ENCODE results near the gene MEF2C. TPM values are rescaled to one million over a fixed set of nuclear protein-coding genes. Genes with fewer than 3 reads are reported as not detected.

The MEF2C gene
- polyA plus RNA-seq, 1 donor, result 14.4 TPM

DNA sequence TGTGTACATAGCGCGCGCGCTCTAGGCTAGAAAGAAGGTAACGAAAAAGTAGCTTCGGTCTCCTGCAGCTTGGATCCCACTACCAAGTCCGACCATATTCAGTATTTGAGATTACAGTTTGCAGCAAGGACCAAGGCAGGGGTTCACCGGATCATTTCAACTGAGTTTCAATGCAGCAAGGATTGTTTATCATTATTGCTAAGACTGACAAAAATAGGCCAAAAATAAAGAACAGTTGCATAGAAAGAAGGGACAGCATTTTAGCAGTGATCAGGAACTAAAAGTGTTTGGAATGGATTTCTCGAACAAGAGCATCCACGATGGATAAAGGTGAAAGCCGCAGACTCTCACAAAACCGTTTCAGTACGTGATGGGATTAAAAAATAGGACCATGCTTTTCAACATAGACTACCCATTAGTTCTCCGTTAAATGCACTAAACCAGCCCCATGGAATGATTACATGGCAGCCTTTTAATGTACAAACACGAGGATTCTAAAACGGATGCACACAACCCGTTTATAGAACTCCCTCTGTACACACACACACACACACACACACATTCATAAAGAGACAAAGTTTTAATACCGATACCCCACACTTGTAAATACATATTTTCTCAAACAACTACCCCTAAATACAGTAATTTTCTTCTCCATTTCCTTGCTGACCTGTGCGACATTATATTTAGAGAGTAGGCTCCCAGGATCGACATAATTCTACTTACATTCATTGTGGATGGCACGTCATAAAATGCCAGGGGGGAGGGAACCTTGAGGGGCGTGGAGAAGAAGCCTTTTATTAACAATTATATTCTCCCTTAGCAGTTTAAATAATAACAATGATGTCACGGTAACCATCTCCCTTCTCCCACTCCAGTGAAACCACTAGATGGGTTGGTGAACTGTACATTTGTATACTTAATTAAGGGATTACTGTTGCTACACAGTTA, 197.1 kb downstream of the MEF2C start:
- Histone ChIP-seq H3K4me1 (ENCODE audit: control insufficient read depth, insufficient read depth, low read length) (peaks cover 4% of the 10 kb centered on the region), H3K4me3 (ENCODE audit: low read length) (no peak overlapping the region), H3K9me3 (ENCODE audit: control insufficient read depth, low read depth, low read length) (peaks cover 17% of the 10 kb centered on the region), H3K36me3 (ENCODE audit: control insufficient read depth, insufficient read depth, low read length) (no peaks in the 10 kb centered on the region), H3K27me3 (ENCODE audit: control insufficient read depth, insufficient read depth, low read length) (peaks cover 99% of the 10 kb centered on the region), H3K27ac (ENCODE audit: low read length) (no peak overlapping the region)
- 10% methylated on average over 2 of the region's 23 CpGs for WGBS (ENCODE audit: insufficient coverage, low lambda C conversion rate)
- DNase-seq, result no peak

DNA sequence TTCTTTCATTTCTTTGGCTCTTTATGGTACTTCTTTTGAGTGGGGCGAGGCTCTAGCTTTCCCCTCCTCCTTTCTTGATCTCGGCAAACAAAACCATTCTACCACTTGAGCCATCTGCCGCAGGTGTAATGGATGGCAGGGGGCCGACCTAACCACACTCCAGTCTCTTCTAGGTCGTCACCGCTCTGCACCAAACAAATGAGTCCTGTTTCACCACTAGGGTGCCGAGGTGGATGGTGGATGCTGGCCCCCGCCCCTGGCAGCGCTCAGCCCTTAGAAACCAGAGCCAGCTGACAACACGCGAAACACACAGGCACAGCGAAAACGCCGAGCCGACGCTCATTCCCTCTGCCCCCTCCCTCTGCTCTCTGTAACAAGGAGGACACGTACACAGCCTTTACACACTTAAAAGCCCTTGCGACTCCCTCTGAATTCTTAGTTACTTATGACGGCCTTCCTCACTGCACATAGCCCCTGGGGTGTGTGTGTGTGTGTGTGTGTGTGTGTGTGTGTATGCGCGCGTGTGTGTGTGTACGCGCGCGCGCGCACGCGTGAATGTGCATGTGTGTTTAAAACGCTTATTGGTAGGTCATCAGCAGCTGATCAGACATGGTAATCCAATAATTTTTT, 199.4 kb downstream of the MEF2C start:
- 0% methylated on average over 1 of the region's 31 CpGs for WGBS (ENCODE audit: insufficient coverage, low lambda C conversion rate)

GRCh38 chr5:88682881-88683361, 200.1 kb downstream of the MEF2C start:
- Histone ChIP-seq H3K9me3 (ENCODE audit: control insufficient read depth, low read depth, low read length) (peaks cover 11% of the 10 kb centered on the region), H3K27me3 (ENCODE audit: control insufficient read depth, insufficient read depth, low read length) (peaks cover 98% of the 10 kb centered on the region), H3K27ac (ENCODE audit: low read length) (no peak overlapping the region), H3K4me3 (ENCODE audit: low read length) (no peak overlapping the region), H3K4me1 (ENCODE audit: control insufficient read depth, insufficient read depth, low read length) (no peaks in the 10 kb centered on the region), H3K36me3 (ENCODE audit: control insufficient read depth, insufficient read depth, low read length) (no peaks in the 10 kb centered on the region)
- WGBS (ENCODE audit: insufficient coverage, low lambda C conversion rate), result 20% methylated on average over 1 of the region's 5 CpGs
- DNase-seq, result no peak

More for the DNA sequence above, 199.4 kb downstream of the MEF2C start:
- Histone ChIP-seq H3K4me3 (ENCODE audit: low read length) (no peak overlapping the region), H3K4me1 (ENCODE audit: control insufficient read depth, insufficient read depth, low read length) (no peaks in the 10 kb centered on the region), H3K9me3 (ENCODE audit: control insufficient read depth, low read depth, low read length) (peaks cover 11% of the 10 kb centered on the region), H3K27ac (ENCODE audit: low read length) (no peak overlapping the region), H3K36me3 (ENCODE audit: control insufficient read depth, insufficient read depth, low read length) (no peaks in the 10 kb centered on the region), H3K27me3 (ENCODE audit: control insufficient read depth, insufficient read depth, low read length) (peaks cover 99% of the 10 kb centered on the region)
- no peak for DNase-seq

GRCh38 chr5:88682131-88682530, 200.9 kb downstream of the MEF2C start:
- H3K27me3 ChIP-seq (ENCODE audit: control insufficient read depth, insufficient read depth, low read length), result peaks cover 98% of the 10 kb centered on the region
- no CpG with 5 or more reads among the region's 1 CpG for WGBS (ENCODE audit: insufficient coverage, low lambda C conversion rate)

DNA sequence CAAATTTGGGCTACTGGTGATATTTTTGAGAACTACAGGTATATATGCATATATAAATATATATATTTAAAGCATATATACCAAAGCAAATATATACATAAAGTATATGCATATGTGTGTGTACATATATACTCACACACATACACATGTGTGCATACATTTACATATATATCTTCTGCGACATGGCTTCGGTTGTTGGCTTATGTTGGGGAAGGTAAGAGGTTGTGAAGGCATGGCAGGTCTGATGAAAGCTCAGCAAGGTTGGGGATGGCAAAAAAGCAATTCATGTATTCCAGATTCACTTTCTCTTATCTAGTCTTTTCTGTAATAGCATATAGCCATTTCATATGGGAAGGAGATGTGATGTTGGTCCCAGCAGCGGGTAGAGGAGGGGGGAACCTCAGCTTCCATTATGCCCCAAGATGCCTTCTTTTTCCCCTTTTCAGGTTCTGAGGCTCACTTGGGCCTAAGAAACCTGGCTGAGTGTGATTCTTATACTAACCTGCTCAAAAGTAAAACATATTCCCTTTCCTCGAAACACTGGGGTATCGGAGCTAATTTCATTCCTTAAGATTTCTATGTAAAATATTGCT, 201.7 kb downstream of the MEF2C start:
- peaks cover 11% of the 10 kb centered on the region for H3K9me3 ChIP-seq (ENCODE audit: control insufficient read depth, low read depth, low read length)
- H3K27me3 ChIP-seq (ENCODE audit: control insufficient read depth, insufficient read depth, low read length), result peaks cover 98% of the 10 kb centered on the region
- no peaks in the 10 kb centered on the region for H3K4me1 ChIP-seq (ENCODE audit: control insufficient read depth, insufficient read depth, low read length)
- H3K4me3 ChIP-seq (ENCODE audit: low read length), result no peak overlapping the region
- H3K36me3 ChIP-seq (ENCODE audit: control insufficient read depth, insufficient read depth, low read length), result no peaks in the 10 kb centered on the region
- H3K27ac ChIP-seq (ENCODE audit: low read length), result no peak overlapping the region
- 0% methylated on average over 1 of the region's 5 CpGs for WGBS (ENCODE audit: insufficient coverage, low lambda C conversion rate)
- DNase-seq, result no peak

More at GRCh38 chr5:88682131-88682530, 200.9 kb downstream of the MEF2C start:
- H3K27ac ChIP-seq (ENCODE audit: low read length), result no peak overlapping the region
- no peak for DNase-seq
- H3K36me3 ChIP-seq (ENCODE audit: control insufficient read depth, insufficient read depth, low read length), result no peaks in the 10 kb centered on the region
- no peak overlapping the region for H3K4me3 ChIP-seq (ENCODE audit: low read length)
- no peaks in the 10 kb centered on the region for H3K4me1 ChIP-seq (ENCODE audit: control insufficient read depth, insufficient read depth, low read length)
- peaks cover 11% of the 10 kb centered on the region for H3K9me3 ChIP-seq (ENCODE audit: control insufficient read depth, low read depth, low read length)

- WGBS (ENCODE audit: insufficient coverage, low lambda C conversion rate), result no CpG with 5 or more reads among the region's 61 CpGs
- Histone ChIP-seq H3K27ac (ENCODE audit: low read length) (no peak overlapping the region), H3K9me3 (ENCODE audit: control insufficient read depth, low read depth, low read length) (peaks cover 14% of the 10 kb centered on the region), H3K4me3 (ENCODE audit: low read length) (peak overlapping the region; percentile 32), H3K36me3 (ENCODE audit: control insufficient read depth, insufficient read depth, low read length) (no peaks in the 10 kb centered on the region), H3K27me3 (ENCODE audit: control insufficient read depth, insufficient read depth, low read length) (peaks cover 98% of the 10 kb centered on the region), H3K4me1 (ENCODE audit: control insufficient read depth, insufficient read depth, low read length) (peaks cover 3% of the 10 kb centered on the region)
- peak; percentile 46 to 70 for DNase-seq
These were observed 202.5 kb downstream of the MEF2C start for GRCh38 chr5:88680253-88681132.

DNA sequence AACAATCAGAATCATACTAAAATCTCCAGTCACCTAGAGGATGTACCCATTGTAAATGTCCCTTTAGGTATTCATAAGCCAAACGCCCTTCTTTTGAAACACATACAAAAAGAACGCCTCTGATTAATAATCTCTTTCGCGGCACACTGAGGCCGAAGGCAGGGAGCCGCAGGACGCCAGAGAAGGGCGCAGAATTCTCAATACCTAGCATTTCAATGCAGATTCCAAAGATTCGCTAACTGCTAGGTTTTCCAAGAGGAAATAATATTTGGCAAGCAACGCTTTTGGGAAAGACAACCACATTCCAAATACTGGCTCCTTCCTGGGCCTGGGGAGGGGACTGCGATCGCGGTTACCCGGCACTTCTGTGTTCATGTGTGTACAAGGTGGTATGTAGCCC, 203.3 kb downstream of the MEF2C start:
- peaks cover 7% of the 10 kb centered on the region for H3K4me1 ChIP-seq (ENCODE audit: control insufficient read depth, insufficient read depth, low read length)
- H3K4me3 ChIP-seq (ENCODE audit: low read length), result no peak overlapping the region
- no peak for DNase-seq
- peaks cover 98% of the 10 kb centered on the region for H3K27me3 ChIP-seq (ENCODE audit: control insufficient read depth, insufficient read depth, low read length)
- peaks cover 10% of the 10 kb centered on the region for H3K9me3 ChIP-seq (ENCODE audit: control insufficient read depth, low read depth, low read length)
- no peak overlapping the region for H3K27ac ChIP-seq (ENCODE audit: low read length)
- H3K36me3 ChIP-seq (ENCODE audit: control insufficient read depth, insufficient read depth, low read length), result no peaks in the 10 kb centered on the region
- WGBS (ENCODE audit: insufficient coverage, low lambda C conversion rate), result 13% methylated on average over 3 of the region's 14 CpGs

- Histone ChIP-seq H3K4me1 (ENCODE audit: control insufficient read depth, insufficient read depth, low read length) (peaks cover 7% of the 10 kb centered on the region), H3K27me3 (ENCODE audit: control insufficient read depth, insufficient read depth, low read length) (peaks cover 98% of the 10 kb centered on the region), H3K9me3 (ENCODE audit: control insufficient read depth, low read depth, low read length) (peaks cover 13% of the 10 kb centered on the region), H3K27ac (ENCODE audit: low read length) (no peak overlapping the region), H3K4me3 (ENCODE audit: low read length) (no peak overlapping the region), H3K36me3 (ENCODE audit: control insufficient read depth, insufficient read depth, low read length) (no peaks in the 10 kb centered on the region)
- WGBS (ENCODE audit: insufficient coverage, low lambda C conversion rate), result 11% methylated on average over 11 of the region's 14 CpGs
- no peak for DNase-seq
These were observed 204.1 kb downstream of the MEF2C start for GRCh38 chr5:88678770-88679381.

GRCh38 chr5:88677943-88678769, 204.8 kb downstream of the MEF2C start:
- no peak for DNase-seq
- Histone ChIP-seq H3K27ac (ENCODE audit: low read length) (no peak overlapping the region), H3K9me3 (ENCODE audit: control insufficient read depth, low read depth, low read length) (peaks cover 14% of the 10 kb centered on the region), H3K4me3 (ENCODE audit: low read length) (no peak overlapping the region), H3K36me3 (ENCODE audit: control insufficient read depth, insufficient read depth, low read length) (no peaks in the 10 kb centered on the region), H3K27me3 (ENCODE audit: control insufficient read depth, insufficient read depth, low read length) (peaks cover 98% of the 10 kb centered on the region), H3K4me1 (ENCODE audit: control insufficient read depth, insufficient read depth, low read length) (peaks cover 7% of the 10 kb centered on the region)
- WGBS (ENCODE audit: insufficient coverage, low lambda C conversion rate), result no CpG with 5 or more reads among the region's 56 CpGs

Measured in large intestine (tissue), 3 donors.